Neural cell (in vitro differentiated cells): ENCODE results near the gene ZNF662. TPM values are rescaled to one million over a fixed set of nuclear protein-coding genes. Genes with fewer than 3 reads are reported as not detected.

ENCODE experiments used
- H2AFZ ChIP-seq: fragments of 200-600, 300-800 bp; sonication (generic), shearing (Covaris generic); 2 replicates; pipeline ENCODE4 v1.6.0; 2014; ENCODE audit warnings: low read depth, mild to moderate bottlenecking, antibody characterized with exemption, low read length, moderate library complexity
- H3F3A ChIP-seq: fragments of 200-600 bp; shearing (Covaris generic); 2 replicates; pipeline ENCODE4 v1.6.1; 2016; ENCODE audit warnings: mild to moderate bottlenecking, moderate library complexity, mixed read lengths, antibody characterized with exemption, low read length; ENCODE audit not compliant: insufficient read depth, poor library complexity, severe bottlenecking
- H3K27ac ChIP-seq: fragments of 200-600, 300-800 bp; sonication (generic), shearing (Covaris generic); 2 replicates; pipeline ENCODE4 v1.5.1; 2014; ENCODE audit warnings: mild to moderate bottlenecking, low read length, moderate library complexity
- H3K27me3 ChIP-seq: fragments of 300-800, 200-600 bp; sonication (generic), shearing (Covaris generic); 2 replicates; pipeline ENCODE4 v1.6.0; 2014; ENCODE audit warnings: mild to moderate bottlenecking, low read depth, low read length, moderate library complexity; ENCODE audit not compliant: insufficient read depth
- H3K36me3 ChIP-seq: fragments of 300-800, 200-600 bp; sonication (generic), shearing (Covaris generic); 2 replicates; pipeline ENCODE4 v1.5.1; 2014; ENCODE audit warnings: mild to moderate bottlenecking, antibody characterized with exemption, low read length, moderate library complexity; ENCODE audit not compliant: insufficient read depth
- H3K4me2 ChIP-seq: fragments of 300-800, 200-600 bp; sonication (generic), shearing (Covaris generic); 2 replicates; pipeline ENCODE4 v1.6.0; 2014; ENCODE audit warnings: mild to moderate bottlenecking, low read length
- H3K4me3 ChIP-seq: fragments of 300-800, 200-600 bp; sonication (generic), shearing (Covaris generic); 2 replicates; pipeline ENCODE4 v1.5.1; 2014; ENCODE audit warnings: mild to moderate bottlenecking, low read length, moderate library complexity
- H3K79me2 ChIP-seq: fragments of 200-600 bp; shearing (Covaris generic); replicated peaks from 2 replicates; pipeline ENCODE4 v1.6.0; 2014; ENCODE audit warnings: mild to moderate bottlenecking, low read length, moderate library complexity; ENCODE audit not compliant: insufficient read depth
- H3K9ac ChIP-seq: fragments of 300-800, 200-600 bp; sonication (generic), shearing (Covaris generic); 2 replicates; pipeline ENCODE4 v1.6.1; 2016; ENCODE audit warnings: mild to moderate bottlenecking, low read length, mixed read lengths
- H3K9me2 ChIP-seq: fragments of 200-600 bp; shearing (Covaris generic); 2 replicates; pipeline ENCODE4 v1.6.1; 2016; ENCODE audit warnings: mild to moderate bottlenecking, low read length, mixed read lengths; ENCODE audit not compliant: insufficient read depth
- H3K9me3 ChIP-seq: fragments of 200-600, 300-800 bp; sonication (generic), shearing (Covaris generic); 2 replicates; pipeline ENCODE4 v1.6.1; 2016; ENCODE audit warnings: mild to moderate bottlenecking, mixed run types, low read length, moderate library complexity, mixed read lengths
- H4K20me1 ChIP-seq: fragments of 200-600 bp; shearing (Covaris generic); 2 replicates; pipeline ENCODE4 v1.6.1; 2016; ENCODE audit warnings: mild to moderate bottlenecking, mixed run types; ENCODE audit not compliant: insufficient read depth
- EP300 ChIP-seq: fragments of 450-650 bp; conservative IDR thresholded peaks from 2 replicates; pipeline ENCODE4 v1.6.1; 2014; ENCODE audit warnings: antibody characterized with exemption, mild to moderate bottlenecking, moderate library complexity; ENCODE audit not compliant: poor library complexity, severe bottlenecking
- EZH2 ChIP-seq: fragments of 200-600, 300-800 bp; shearing (Covaris generic), sonication (generic); IDR thresholded peaks from 2 replicates; pipeline ENCODE4 v1.6.1; 2014; ENCODE audit warnings: antibody characterized with exemption, low read length, borderline replicate concordance, mild to moderate bottlenecking; ENCODE audit not compliant: insufficient read depth, poor library complexity, severe bottlenecking
- MXI1 ChIP-seq: fragments of 450-650 bp; conservative IDR thresholded peaks from 2 replicates; pipeline ENCODE4 v1.6.1; 2014; ENCODE audit warnings: antibody characterized with exemption, mild to moderate bottlenecking; ENCODE audit not compliant: poor library complexity, severe bottlenecking
- POLR2AphosphoS5 ChIP-seq: IDR thresholded peaks from 2 replicates; pipeline ENCODE4 v1.6.1; 2012
- RAD21 ChIP-seq: fragments of 450-650 bp; conservative IDR thresholded peaks from 2 replicates; pipeline ENCODE4 v1.6.1; 2014; ENCODE audit warnings: antibody characterized with exemption, mild to moderate bottlenecking, moderate library complexity
- SMC3 ChIP-seq: fragments of 450-650 bp; conservative IDR thresholded peaks from 2 replicates; pipeline ENCODE4 v1.6.1; 2014; ENCODE audit warnings: antibody characterized with exemption, mild to moderate bottlenecking, moderate library complexity; ENCODE audit not compliant: poor library complexity
- TAF1 ChIP-seq: IDR thresholded peaks from 2 replicates; pipeline ENCODE4 v1.6.1; 2012; ENCODE audit warnings: low read depth
- polyA plus RNA-seq: library from polyadenylated mRNA; depleted of rRNA; stranded (reverse); fragments of >200 nt; gene quantifications from 2 replicates; pipeline ENCODE4 v1.2.3, GENCODE V29; 2014
- TF ChIP-seq, protein P1 (sequence below): IDR thresholded peaks from 2 replicates; pipeline ENCODE4 v1.6.1; 2012; ENCODE audit warnings: borderline replicate concordance
- TF ChIP-seq, protein P2 (sequence below): fragments of 450-650 bp; IDR thresholded peaks from 2 replicates; pipeline ENCODE4 v1.5.1; 2014; ENCODE audit warnings: antibody characterized with exemption, mild to moderate bottlenecking, moderate library complexity; ENCODE audit not compliant: poor library complexity, severe bottlenecking

Gene ZNF662
- polyA plus RNA-seq, 1 donor from 2014 or later = not detected

DNA sequence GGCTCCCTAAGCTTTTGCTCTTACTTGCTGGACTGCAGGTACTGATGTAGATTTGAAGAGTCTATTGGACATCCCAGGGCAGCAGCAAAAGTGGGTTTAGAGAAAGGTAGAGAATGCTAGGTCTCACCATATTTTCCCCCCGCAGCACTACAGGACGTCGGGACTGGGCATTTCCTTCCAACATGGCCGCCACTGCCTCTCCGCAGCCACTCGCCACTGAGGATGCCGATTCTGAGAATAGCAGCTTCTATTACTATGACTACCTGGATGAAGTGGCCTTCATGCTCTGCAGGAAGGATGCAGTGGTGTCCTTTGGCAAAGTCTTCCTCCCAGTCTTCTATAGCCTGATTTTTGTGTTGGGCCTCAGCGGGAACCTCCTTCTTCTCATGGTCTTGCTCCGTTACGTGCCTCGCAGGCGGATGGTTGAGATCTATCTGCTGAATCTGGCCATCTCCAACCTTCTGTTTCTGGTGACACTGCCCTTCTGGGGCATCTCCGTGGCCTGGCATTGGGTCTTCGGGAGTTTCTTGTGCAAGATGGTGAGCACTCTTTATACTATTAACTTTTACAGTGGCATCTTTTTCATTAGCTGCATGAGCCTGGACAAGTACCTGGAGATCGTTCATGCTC lies 41.5 kb upstream of the ZNF662 start:
- Histone ChIP-seq H3K9ac (no peak overlapping the region), H2AFZ (no peak overlapping the region), H3K27me3 (no peaks in the 10 kb centered on the region), H3K9me2 (no peaks in the 10 kb centered on the region), H3K9me3 (no peaks in the 10 kb centered on the region), H3K4me3 (no peak overlapping the region), H3K27ac (no peak overlapping the region), H3K36me3 (no peaks in the 10 kb centered on the region), H3K4me2 (no peak overlapping the region), H4K20me1 (no peaks in the 10 kb centered on the region), H3K79me2 (no peaks in the 10 kb centered on the region), H3F3A (no peaks in the 10 kb centered on the region)
- TF ChIP-seq MXI1 (no peak), TAF1 (no peak), RAD21 (no peak), EP300 (no peak), SMC3 (no peak), POLR2AphosphoS5 (no peak), EZH2 (no peak)
- TF ChIP-seq, protein P1, sequence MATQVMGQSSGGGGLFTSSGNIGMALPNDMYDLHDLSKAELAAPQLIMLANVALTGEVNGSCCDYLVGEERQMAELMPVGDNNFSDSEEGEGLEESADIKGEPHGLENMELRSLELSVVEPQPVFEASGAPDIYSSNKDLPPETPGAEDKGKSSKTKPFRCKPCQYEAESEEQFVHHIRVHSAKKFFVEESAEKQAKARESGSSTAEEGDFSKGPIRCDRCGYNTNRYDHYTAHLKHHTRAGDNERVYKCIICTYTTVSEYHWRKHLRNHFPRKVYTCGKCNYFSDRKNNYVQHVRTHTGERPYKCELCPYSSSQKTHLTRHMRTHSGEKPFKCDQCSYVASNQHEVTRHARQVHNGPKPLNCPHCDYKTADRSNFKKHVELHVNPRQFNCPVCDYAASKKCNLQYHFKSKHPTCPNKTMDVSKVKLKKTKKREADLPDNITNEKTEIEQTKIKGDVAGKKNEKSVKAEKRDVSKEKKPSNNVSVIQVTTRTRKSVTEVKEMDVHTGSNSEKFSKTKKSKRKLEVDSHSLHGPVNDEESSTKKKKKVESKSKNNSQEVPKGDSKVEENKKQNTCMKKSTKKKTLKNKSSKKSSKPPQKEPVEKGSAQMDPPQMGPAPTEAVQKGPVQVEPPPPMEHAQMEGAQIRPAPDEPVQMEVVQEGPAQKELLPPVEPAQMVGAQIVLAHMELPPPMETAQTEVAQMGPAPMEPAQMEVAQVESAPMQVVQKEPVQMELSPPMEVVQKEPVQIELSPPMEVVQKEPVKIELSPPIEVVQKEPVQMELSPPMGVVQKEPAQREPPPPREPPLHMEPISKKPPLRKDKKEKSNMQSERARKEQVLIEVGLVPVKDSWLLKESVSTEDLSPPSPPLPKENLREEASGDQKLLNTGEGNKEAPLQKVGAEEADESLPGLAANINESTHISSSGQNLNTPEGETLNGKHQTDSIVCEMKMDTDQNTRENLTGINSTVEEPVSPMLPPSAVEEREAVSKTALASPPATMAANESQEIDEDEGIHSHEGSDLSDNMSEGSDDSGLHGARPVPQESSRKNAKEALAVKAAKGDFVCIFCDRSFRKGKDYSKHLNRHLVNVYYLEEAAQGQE = no peak
- TF ChIP-seq, protein P2, sequence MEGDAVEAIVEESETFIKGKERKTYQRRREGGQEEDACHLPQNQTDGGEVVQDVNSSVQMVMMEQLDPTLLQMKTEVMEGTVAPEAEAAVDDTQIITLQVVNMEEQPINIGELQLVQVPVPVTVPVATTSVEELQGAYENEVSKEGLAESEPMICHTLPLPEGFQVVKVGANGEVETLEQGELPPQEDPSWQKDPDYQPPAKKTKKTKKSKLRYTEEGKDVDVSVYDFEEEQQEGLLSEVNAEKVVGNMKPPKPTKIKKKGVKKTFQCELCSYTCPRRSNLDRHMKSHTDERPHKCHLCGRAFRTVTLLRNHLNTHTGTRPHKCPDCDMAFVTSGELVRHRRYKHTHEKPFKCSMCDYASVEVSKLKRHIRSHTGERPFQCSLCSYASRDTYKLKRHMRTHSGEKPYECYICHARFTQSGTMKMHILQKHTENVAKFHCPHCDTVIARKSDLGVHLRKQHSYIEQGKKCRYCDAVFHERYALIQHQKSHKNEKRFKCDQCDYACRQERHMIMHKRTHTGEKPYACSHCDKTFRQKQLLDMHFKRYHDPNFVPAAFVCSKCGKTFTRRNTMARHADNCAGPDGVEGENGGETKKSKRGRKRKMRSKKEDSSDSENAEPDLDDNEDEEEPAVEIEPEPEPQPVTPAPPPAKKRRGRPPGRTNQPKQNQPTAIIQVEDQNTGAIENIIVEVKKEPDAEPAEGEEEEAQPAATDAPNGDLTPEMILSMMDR = no peak

DNA sequence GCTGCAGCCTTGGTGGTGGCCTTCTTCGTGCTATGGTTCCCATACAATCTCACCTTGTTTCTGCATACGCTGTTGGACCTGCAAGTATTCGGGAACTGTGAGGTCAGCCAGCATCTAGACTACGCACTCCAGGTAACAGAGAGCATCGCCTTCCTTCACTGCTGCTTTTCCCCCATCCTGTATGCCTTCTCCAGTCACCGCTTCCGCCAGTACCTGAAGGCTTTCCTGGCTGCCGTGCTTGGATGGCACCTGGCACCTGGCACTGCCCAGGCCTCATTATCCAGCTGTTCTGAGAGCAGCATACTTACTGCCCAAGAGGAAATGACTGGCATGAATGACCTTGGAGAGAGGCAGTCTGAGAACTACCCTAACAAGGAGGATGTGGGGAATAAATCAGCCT lies 40.7 kb upstream of the ZNF662 start:
- no peaks in the 10 kb centered on the region for H3K36me3 ChIP-seq

More for the DNA sequence above, 40.7 kb upstream of the ZNF662 start:
- Histone ChIP-seq H3K9me2 (no peaks in the 10 kb centered on the region), H3F3A (no peaks in the 10 kb centered on the region), H2AFZ (no peak overlapping the region), H3K79me2 (no peaks in the 10 kb centered on the region), H3K4me3 (no peak overlapping the region), H3K27ac (no peak overlapping the region), H4K20me1 (no peaks in the 10 kb centered on the region), H3K4me2 (no peak overlapping the region), H3K9ac (no peak overlapping the region), H3K27me3 (no peaks in the 10 kb centered on the region), H3K9me3 (no peaks in the 10 kb centered on the region)
- TF ChIP-seq MXI1 (no peak), SMC3 (no peak), EP300 (no peak), TAF1 (no peak)
